ENCODE results near the gene ATXN7.

Gene ATXN7

DNA sequence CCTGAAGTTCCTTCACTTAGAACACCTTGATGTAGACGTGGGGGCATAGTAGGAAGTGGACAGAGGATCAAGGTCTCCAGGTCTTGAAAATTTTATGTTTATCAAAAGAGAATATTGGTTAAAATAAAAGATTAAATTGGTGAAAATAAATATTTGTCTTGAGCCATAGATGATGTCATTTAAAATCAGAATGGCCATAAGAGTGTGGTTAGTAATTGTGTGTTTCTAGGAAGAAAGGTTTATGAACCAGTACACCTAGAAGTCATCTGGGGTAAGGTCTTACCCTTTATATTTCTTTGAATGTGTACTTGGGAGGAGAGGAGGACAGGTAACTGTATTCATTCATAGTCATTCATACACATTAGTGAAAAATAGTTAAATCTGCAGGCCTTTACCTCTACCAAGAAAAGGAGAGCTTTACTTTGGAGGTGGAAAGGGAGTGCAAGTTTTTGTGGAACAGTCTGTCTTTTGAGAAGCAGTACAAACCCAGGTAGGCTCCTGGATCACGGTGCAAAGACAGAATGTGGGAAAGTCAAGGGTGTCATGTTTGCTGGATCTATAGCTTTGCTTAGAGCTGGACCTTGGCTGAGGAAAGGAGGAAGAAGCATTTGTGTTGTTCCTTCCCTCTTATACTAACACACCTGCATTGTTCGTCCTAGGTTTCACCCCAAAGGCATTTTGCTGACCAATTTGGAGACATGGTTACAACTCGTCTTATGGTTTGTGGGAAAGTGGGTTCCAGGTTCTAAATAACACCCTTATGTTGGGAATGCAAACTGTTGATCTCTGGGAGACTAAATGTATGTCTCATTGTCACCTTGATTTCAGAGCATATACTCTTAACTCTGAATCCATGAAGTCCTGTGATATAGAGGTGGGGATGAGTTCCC is 42.3 kb downstream of the ATXN7 start:
- no peak for DNase-seq (ENCODE audit: low spot score in 2 of 2)
- no peaks in the 10 kb centered on the region for H3K27me3 ChIP-seq (ENCODE audit: low read depth)
- H3K4me1 ChIP-seq: peaks cover 9% of the 10 kb centered on the region
- H3K36me3 ChIP-seq (replicated peaks): no peaks in the 10 kb centered on the region; the same call in 1 of the 2 replicates
- H3K9me3 ChIP-seq: no peaks in the 10 kb centered on the region
- no peak overlapping the region for H3K4me3 ChIP-seq
- in situ Hi-C loops (cut with MboI; ENCODE audit: low sequenced_read_pairs): no loop called here

DNA sequence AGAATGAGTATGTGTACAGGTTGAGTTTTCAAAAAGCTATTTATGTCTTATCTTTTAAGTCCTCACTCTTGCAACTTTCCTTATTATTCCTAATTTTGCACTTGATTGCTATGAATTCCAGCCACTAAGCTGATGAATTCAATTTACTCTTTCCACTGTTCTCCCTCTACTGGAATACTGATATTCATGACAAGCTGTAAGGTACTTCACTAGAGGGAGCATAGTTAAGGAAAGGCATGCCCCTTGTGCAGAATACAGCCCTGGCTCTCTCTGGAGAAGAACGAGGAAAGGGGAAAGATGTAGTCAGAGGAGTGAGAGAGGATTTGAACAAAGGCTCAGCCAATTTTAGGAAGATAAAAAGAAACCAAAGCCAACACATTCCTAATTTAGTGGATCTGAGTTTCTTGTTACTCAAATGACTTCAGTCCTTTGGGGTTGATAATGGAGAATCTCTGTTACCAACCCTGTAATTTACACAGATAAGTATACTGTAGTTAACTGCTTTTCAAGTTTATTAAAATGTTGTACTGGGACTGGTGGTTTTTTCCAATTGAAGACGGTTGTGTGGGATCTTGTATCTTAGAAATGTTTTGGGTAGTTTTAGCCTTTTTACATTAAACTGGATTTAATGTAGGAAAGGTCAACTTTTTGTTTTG is 44.5 kb downstream of the ATXN7 start:
- DNase-seq (ENCODE audit: low spot score in 2 of 2): peak in 1 of 2 experiments; percentile 13
- Histone ChIP-seq H3K27me3 (ENCODE audit: low read depth) (no peaks in the 10 kb centered on the region), H3K4me1 (peaks cover 14% of the 10 kb centered on the region), H3K4me3 (no peak overlapping the region), H3K36me3 (replicated peaks) (no peaks in the 10 kb centered on the region; the same call in 1 of the 2 replicates), H3K9me3 (no peaks in the 10 kb centered on the region)
- in situ Hi-C loops (cut with MboI; ENCODE audit: low sequenced_read_pairs): no loop called here

DNA sequence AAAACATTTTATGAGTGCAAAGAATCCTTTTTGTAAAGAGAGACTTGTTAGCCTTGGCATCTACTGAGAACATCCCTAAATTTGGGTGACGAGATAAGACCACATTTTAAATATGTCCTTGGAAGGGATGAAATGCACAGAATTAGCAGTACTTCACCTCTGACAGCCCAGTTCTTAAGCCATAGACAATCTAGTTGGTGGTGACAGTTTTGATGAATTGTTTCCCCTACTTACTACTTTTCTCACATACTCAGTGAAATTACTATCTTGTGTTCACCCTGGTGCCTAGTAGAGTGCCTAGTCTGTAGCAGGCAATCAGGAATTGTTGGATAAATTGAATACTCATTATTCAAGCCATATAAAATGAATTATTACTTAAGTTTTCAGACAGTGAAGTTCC is 45.1 kb downstream of the ATXN7 start:
- H3K9me3 ChIP-seq: no peaks in the 10 kb centered on the region
- H3K36me3 ChIP-seq (replicated peaks): no peaks in the 10 kb centered on the region; the same call in 1 of the 2 replicates
- H3K27me3 ChIP-seq (ENCODE audit: low read depth): no peaks in the 10 kb centered on the region
- DNase-seq (ENCODE audit: low spot score in 2 of 2): no peak
- no peak overlapping the region for H3K4me3 ChIP-seq
- in situ Hi-C loops (cut with MboI; ENCODE audit: low sequenced_read_pairs): no loop called here
- H3K4me1 ChIP-seq: peaks cover 18% of the 10 kb centered on the region

- no peak overlapping the region for H3K4me3 ChIP-seq
- DNase-seq (ENCODE audit: low spot score in 2 of 2): no peak
- no peaks in the 10 kb centered on the region for H3K27me3 ChIP-seq (ENCODE audit: low read depth)
- peaks cover 18% of the 10 kb centered on the region for H3K4me1 ChIP-seq
- no peaks in the 10 kb centered on the region for H3K9me3 ChIP-seq
- H3K36me3 ChIP-seq (replicated peaks): no peaks in the 10 kb centered on the region; the same call in 1 of the 2 replicates
- in situ Hi-C loops (cut with MboI; ENCODE audit: low sequenced_read_pairs): no loop called here
Observed at GRCh38 chr3:63909431-63909830, 45.8 kb downstream of the ATXN7 start.

GRCh38 chr3:63910001-63910400 is 46.3 kb downstream of the ATXN7 start:
- H3K4me1 ChIP-seq: peaks cover 18% of the 10 kb centered on the region

GRCh38 chr3:63910891-63911290 is 47.2 kb downstream of the ATXN7 start:
- Histone ChIP-seq H3K27me3 (ENCODE audit: low read depth) (no peaks in the 10 kb centered on the region), H3K4me1 (peaks cover 18% of the 10 kb centered on the region), H3K4me3 (peak overlapping the region; percentile 55; the same call in 1 of the 2 replicates), H3K9me3 (no peaks in the 10 kb centered on the region), H3K36me3 (replicated peaks) (peaks cover 8% of the 10 kb centered on the region)
- no peak for DNase-seq (ENCODE audit: low spot score in 2 of 2)
- in situ Hi-C loops (cut with MboI; ENCODE audit: low sequenced_read_pairs): no loop called here

More at GRCh38 chr3:63910001-63910400, 46.3 kb downstream of the ATXN7 start:
- no peak for DNase-seq (ENCODE audit: low spot score in 2 of 2)
- Histone ChIP-seq H3K9me3 (no peaks in the 10 kb centered on the region), H3K4me3 (no peak overlapping the region), H3K27me3 (ENCODE audit: low read depth) (no peaks in the 10 kb centered on the region), H3K36me3 (replicated peaks) (peaks cover 3% of the 10 kb centered on the region)
- in situ Hi-C loops (cut with MboI; ENCODE audit: low sequenced_read_pairs): no loop called here

DNA sequence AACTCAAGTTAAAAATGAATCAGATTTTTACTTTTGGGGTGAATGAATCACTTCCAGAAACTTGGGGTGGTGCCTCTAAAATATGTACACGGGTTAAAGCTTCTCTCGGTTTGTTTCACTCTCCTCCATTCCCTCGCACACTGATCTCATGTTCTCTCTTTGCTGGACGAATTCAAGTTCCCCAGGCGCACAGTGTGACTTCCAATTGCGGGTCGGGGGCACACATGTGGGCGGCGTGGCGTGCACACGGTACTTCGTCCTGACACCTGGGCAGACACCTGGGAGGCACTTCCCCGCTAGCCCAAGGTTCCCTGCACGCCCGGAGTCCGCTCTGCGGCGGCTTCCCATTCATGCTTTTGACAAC is 47.8 kb downstream of the ATXN7 start:
- H3K9me3 ChIP-seq: no peaks in the 10 kb centered on the region
- in situ Hi-C loops (cut with MboI; ENCODE audit: low sequenced_read_pairs): no loop called here
- no peaks in the 10 kb centered on the region for H3K27me3 ChIP-seq (ENCODE audit: low read depth)
- peak overlapping the region; percentile 55 for H3K4me3 ChIP-seq
- H3K36me3 ChIP-seq (replicated peaks): peaks cover 14% of the 10 kb centered on the region
- H3K4me1 ChIP-seq: peaks cover 18% of the 10 kb centered on the region
- DNase-seq (ENCODE audit: low spot score in 2 of 2): no peak

GRCh38 chr3:63911873-63912767 is 48.5 kb downstream of the ATXN7 start, which contains the start of gene SCAANT1:
TSS of gene SCAANT1 (minus strand) at chr3:63912383.
- H3K36me3 ChIP-seq (replicated peaks): peaks cover 18% of the 10 kb centered on the region
- H3K9me3 ChIP-seq: no peaks in the 10 kb centered on the region
- H3K4me1 ChIP-seq: peaks cover 18% of the 10 kb centered on the region
- DNase-seq (ENCODE audit: low spot score in 2 of 2): peak; percentile 80 to 88
- H3K4me3 ChIP-seq: peak within 1 kb of the TSS; percentile 55
- in situ Hi-C loops (cut with MboI; ENCODE audit: low sequenced_read_pairs): no loop called here
- H3K27me3 ChIP-seq (ENCODE audit: low read depth): no peaks in the 10 kb centered on the region

- H3K4me1 ChIP-seq: peaks cover 18% of the 10 kb centered on the region
- peak in 1 of 2 experiments; percentile 64 for DNase-seq (ENCODE audit: low spot score in 2 of 2)
Observed at GRCh38 chr3:63912768-63913588, 49.3 kb downstream of the ATXN7 start.

GRCh38 chr3:63914312-63914711 is 50.6 kb downstream of the ATXN7 start:
- Histone ChIP-seq H3K27me3 (ENCODE audit: low read depth) (no peaks in the 10 kb centered on the region), H3K36me3 (replicated peaks) (peaks cover 32% of the 10 kb centered on the region), H3K4me1 (peaks cover 13% of the 10 kb centered on the region), H3K9me3 (no peaks in the 10 kb centered on the region), H3K4me3 (no peak overlapping the region)
- in situ Hi-C loops (cut with MboI; ENCODE audit: low sequenced_read_pairs): no loop called here
- no peak for DNase-seq (ENCODE audit: low spot score in 2 of 2)

More at GRCh38 chr3:63912768-63913588, 49.3 kb downstream of the ATXN7 start:
- Histone ChIP-seq H3K4me3 (peak overlapping the region; percentile 55), H3K27me3 (ENCODE audit: low read depth) (no peaks in the 10 kb centered on the region), H3K9me3 (no peaks in the 10 kb centered on the region), H3K36me3 (replicated peaks) (peaks cover 26% of the 10 kb centered on the region)
- in situ Hi-C loops (cut with MboI; ENCODE audit: low sequenced_read_pairs): no loop called here

DNA sequence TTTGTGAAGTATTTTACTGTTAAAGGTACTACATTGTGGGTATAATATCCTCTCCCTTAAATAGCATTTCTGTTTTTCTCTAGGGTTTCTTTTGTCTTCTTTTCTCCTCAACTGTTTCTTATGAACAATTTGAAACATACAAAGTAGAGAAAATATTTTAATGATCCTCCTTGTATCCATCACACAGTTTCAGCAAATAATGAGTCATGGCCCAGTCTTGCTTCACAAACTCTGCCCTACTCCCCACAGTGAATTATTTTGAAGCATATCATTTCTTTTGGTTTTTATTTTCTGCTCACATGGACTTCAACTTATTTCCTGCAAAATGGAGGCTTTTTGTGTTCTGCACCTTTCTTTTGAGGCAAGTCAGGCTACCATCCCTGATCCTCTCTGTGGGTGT is 54.7 kb downstream of the ATXN7 start:
- peaks cover 47% of the 10 kb centered on the region for H3K36me3 ChIP-seq (replicated peaks)
- no peak overlapping the region for H3K4me3 ChIP-seq
- no peaks in the 10 kb centered on the region for H3K27me3 ChIP-seq (ENCODE audit: low read depth)
- H3K9me3 ChIP-seq: no peaks in the 10 kb centered on the region
- DNase-seq (ENCODE audit: low spot score in 2 of 2): no peak
- H3K4me1 ChIP-seq: peaks cover 4% of the 10 kb centered on the region
- in situ Hi-C loops (cut with MboI; ENCODE audit: low sequenced_read_pairs): no loop called here

DNA sequence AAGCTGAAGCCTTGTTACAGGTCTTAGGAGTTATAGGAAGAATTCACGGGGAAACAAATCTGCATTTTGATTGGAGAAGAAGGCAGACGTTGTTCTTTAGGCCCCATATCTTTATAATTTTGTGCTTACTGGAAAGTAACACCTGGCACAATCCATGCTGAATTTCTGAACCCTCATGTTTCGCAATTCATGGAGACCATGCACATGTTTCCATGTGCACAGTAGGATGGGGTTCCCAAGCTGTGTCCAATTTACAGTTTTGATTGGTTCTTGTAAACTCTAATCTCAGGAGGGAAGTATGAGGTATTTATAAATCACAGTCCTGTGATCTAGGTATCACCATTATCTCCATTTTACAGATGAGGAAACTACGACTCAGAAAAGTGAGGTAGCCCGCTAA is 56.3 kb downstream of the ATXN7 start:
- in situ Hi-C loops (cut with MboI; ENCODE audit: low sequenced_read_pairs): no loop called here
- Histone ChIP-seq H3K36me3 (replicated peaks) (peaks cover 54% of the 10 kb centered on the region), H3K27me3 (ENCODE audit: low read depth) (no peaks in the 10 kb centered on the region), H3K4me3 (no peak overlapping the region), H3K9me3 (no peaks in the 10 kb centered on the region), H3K4me1 (no peaks in the 10 kb centered on the region)
- no peak for DNase-seq (ENCODE audit: low spot score in 2 of 2)

All from HAP-1 (cell line).